Heart right ventricle (tissue), 16 donors: Measurements from ENCODE around the gene DNAH12. TPM values are rescaled to one million over a fixed set of nuclear protein-coding genes. Genes with fewer than 3 reads are reported as not detected.

Source experiments
- ATAC-seq, 8 donors: fragments of 200-7000 bp; cut with Tn5 transposase; one replicate each; pipeline ENCODE4 v1.9.1; 2020; ENCODE audit warnings: mild to moderate bottlenecking in 8 of 8, moderate library complexity in 8 of 8, moderate number of reproducible peaks in 1 of 8
- DNase-seq, 2 donors: peaks; one replicate each; pipeline ENCODE4 v3.0.0-alpha.2; 2020
- H3K27ac ChIP-seq, 10 donors: fragments of 200-600 bp; sonication (generic) in 2 of 10; one replicate each; pipeline versions ENCODE4 v1.5.0 to v1.8.0; 2020 to 2022; ENCODE audit warnings: mild to moderate bottlenecking in 3 of 10
- H3K27me3 ChIP-seq, 7 donors: fragments of 200-600 bp; one replicate each; pipeline ENCODE4 v1.8.0; 2021 to 2022; ENCODE audit warnings: mild to moderate bottlenecking in 2 of 7
- H3K36me3 ChIP-seq, 9 donors: fragments of 200-600 bp; sonication (generic) in 1 of 9; one replicate each; pipeline versions ENCODE4 v1.5.0 to v1.8.0; 2020 to 2022; ENCODE audit warnings: mild to moderate bottlenecking in 2 of 9
- H3K4me1 ChIP-seq, 9 donors: fragments of 200-600 bp; sonication (generic) in 1 of 9; one replicate each; pipeline versions ENCODE4 v1.5.0 to v1.8.0; 2020 to 2022; ENCODE audit warnings: mild to moderate bottlenecking in 4 of 9
- H3K4me3 ChIP-seq, 10 donors: fragments of 200-600 bp; sonication (generic) in 2 of 10; one replicate each; pipeline versions ENCODE4 v1.5.0 to v1.8.0; 2020 to 2022; ENCODE audit warnings: mild to moderate bottlenecking in 7 of 10, moderate library complexity in 2 of 10
- H3K9me3 ChIP-seq, 11 donors: fragments of 200-600 bp in 10 of 11; sonication (generic) in 2 of 11; one replicate each; pipeline versions ENCODE4 v1.5.0 to v1.8.0; 2013 to 2022; ENCODE audit warnings: mild to moderate bottlenecking in 2 of 11, control low read depth in 1 of 11, moderate library complexity in 1 of 11
- WGBS, 2 donors: extraction: QIAGEN DNeasy Blood & Tissue Kit; methylation state at CpG; one replicate each; pipeline ENCODE4 v1.1.7; 2013; ENCODE audit warnings: inconsistent platforms in 1 of 2; 5-methylcytosine and 5-hydroxymethylcytosine counted together
- intact Hi-C, 10 donors: fragments of 100-400 bp; cut with DNase I; formaldehyde crosslinking; loops; one replicate each; pipeline versions ENCODE4 v1.11.1 to v1.14.2; 2022
- polyA plus RNA-seq, 2 donors: library from polyadenylated mRNA; stranded (reverse); fragments of 200-250 nt; gene quantifications; one replicate each; pipeline ENCODE4 v1.2.3, GENCODE V29; 2013
- total RNA-seq, 10 donors: library from RNA; stranded (reverse); fragmentation: NEBNext Ultra II Directional in 3 of 10; extraction: Animal tissue kit (Norgen Biotek cat#: 25700) in 3 of 10; gene quantifications; one replicate each; pipeline versions ENCODE4 v1.2.1 to v1.2.4, GENCODE V29; 2021 to 2023
- TF ChIP-seq, protein P1 (sequence below), 9 donors: fragments of 200-600 bp; sonication (generic) in 2 of 9; IDR thresholded peaks; one replicate each; pipeline versions ENCODE4 v1.5.0 to v1.8.0; 2021 to 2022; ENCODE audit warnings: antibody characterized with exemption in 9 of 9, mild to moderate bottlenecking in 5 of 9, moderate library complexity in 1 of 9
- donor health status: Arrhythmogenic right ventricular cardiomyopathy.
- donor health status: ischemic (EF 13 %, LVEDD 7.1; RV severe dilation, severe dysfunction).
- donor health status: healthy with polysubstance abuse.
- donor health status: DM: no; HTN: yes; CAD: no.
- donor health status: DM: no; HTN: no; CAD: no.
- donor health status: ischemic (EF 25% LVEDD 6.9; RV normal size, moderate dysfunction).
- donor health status: ischemic (EF 25% LVEDD 5.7; RV mildly dilated, moderate dysfunction).
- donor health status: healthy.
- donor health status: DM: yes; HTN: yes; CAD: no.
- donor health status: Ischemic cardiomyopathy.
- donor health status: ischemic (EF 35%, LVEDD 5.7; RV mildly dilated, moderate dysfunction).
- donor health status: nonischemic (EF 11% LVEDD 7.7; RV severe dilation, severe dysfunction).
- donor health status: DM: yes; HTN: yes; CAD: no.
- donor health status: PGD.
- donor health status: ischemic (EF 29% LVEDD 5.4; RV normal size, mild dysfunction).
- donor health status: nonischemic (EF 23%, LVEDD 6.1; RV moderate dilation, normal function).

Gene DNAH12
- total and polyA plus RNA-seq, 12 donors = 0.01 to 0.44 (median 0.12) TPM; not detected in 4

- no peak for ATAC-seq
- DNase-seq = no peak
- Histone ChIP-seq H3K9me3 (peaks cover 0 to 7% (median 0%) of the 10 kb centered on the region in 11 donors), H3K4me1 (no peaks in the 10 kb centered on the region), H3K36me3 (no peaks in the 10 kb centered on the region), H3K27me3 (no peaks in the 10 kb centered on the region), H3K4me3 (no peak overlapping the region), H3K27ac (no peak overlapping the region)
- intact Hi-C loops = loop anchor here in 1 of 10 donors (10.0 kb wide), 1 partner anchor 463 kb away; no protein-coding TSS in a partner anchor
- WGBS, 2 donors = 82 to 83% methylated on average over 5 of the region's 5 CpGs
- TF ChIP-seq, protein P1, sequence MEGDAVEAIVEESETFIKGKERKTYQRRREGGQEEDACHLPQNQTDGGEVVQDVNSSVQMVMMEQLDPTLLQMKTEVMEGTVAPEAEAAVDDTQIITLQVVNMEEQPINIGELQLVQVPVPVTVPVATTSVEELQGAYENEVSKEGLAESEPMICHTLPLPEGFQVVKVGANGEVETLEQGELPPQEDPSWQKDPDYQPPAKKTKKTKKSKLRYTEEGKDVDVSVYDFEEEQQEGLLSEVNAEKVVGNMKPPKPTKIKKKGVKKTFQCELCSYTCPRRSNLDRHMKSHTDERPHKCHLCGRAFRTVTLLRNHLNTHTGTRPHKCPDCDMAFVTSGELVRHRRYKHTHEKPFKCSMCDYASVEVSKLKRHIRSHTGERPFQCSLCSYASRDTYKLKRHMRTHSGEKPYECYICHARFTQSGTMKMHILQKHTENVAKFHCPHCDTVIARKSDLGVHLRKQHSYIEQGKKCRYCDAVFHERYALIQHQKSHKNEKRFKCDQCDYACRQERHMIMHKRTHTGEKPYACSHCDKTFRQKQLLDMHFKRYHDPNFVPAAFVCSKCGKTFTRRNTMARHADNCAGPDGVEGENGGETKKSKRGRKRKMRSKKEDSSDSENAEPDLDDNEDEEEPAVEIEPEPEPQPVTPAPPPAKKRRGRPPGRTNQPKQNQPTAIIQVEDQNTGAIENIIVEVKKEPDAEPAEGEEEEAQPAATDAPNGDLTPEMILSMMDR (IDR thresholded peaks at IDR 0.05) = no peak
These were observed 152.4 kb downstream of the DNAH12 start for GRCh38 chr3:57391767-57392166.

- Histone ChIP-seq H3K27me3 (no peaks in the 10 kb centered on the region), H3K9me3 (peaks cover 0 to 7% (median 0%) of the 10 kb centered on the region in 11 donors), H3K27ac (no peak overlapping the region), H3K36me3 (no peaks in the 10 kb centered on the region), H3K4me3 (no peak overlapping the region), H3K4me1 (no peaks in the 10 kb centered on the region)
- intact Hi-C loops = no loop called here
- WGBS, 2 donors = 89 to 90% methylated on average over 2 of the region's 2 CpGs
- TF ChIP-seq, protein P1 (IDR thresholded peaks at IDR 0.05) = no peak
- ATAC-seq (no peak), DNase-seq (no peak)
These were observed 154.9 kb downstream of the DNAH12 start for GRCh38 chr3:57389271-57389670.

DNA sequence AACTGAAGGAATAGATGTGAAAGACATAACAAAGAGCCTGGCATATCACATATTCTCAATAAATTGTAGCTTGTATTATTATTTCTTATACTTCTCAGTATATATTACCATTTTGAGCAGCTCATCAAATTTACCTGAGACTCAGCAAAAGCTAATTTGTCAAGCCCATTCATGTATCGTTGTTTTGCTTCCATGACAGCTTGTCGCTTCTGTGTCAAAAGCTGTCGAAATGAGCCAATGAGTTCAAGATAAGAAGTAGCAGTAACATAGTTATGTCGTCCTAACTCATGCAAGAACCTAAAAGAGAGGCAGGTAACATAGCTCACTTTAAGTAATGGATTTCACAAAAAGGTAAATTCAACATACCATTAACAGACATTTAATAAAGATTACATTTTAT lies 157.8 kb downstream of the DNAH12 start:
- TF ChIP-seq, protein P1 (IDR thresholded peaks at IDR 0.05) = no peak
- Histone ChIP-seq H3K27ac (no peak overlapping the region), H3K27me3 (peaks cover 0 to 3% (median 0%) of the 10 kb centered on the region in 7 donors), H3K9me3 (peaks cover 0 to 7% (median 0%) of the 10 kb centered on the region in 11 donors), H3K4me3 (no peak overlapping the region), H3K36me3 (no peaks in the 10 kb centered on the region), H3K4me1 (no peaks in the 10 kb centered on the region)
- no peak for ATAC-seq
- 46 to 48% methylated on average over 4 of the region's 4 CpGs for WGBS, 2 donors
- intact Hi-C loops = no loop called here
- no peak for DNase-seq

- Histone ChIP-seq H3K36me3 (no peaks in the 10 kb centered on the region), H3K27ac (no peak overlapping the region), H3K4me3 (no peak overlapping the region), H3K27me3 (peaks cover 0 to 3% (median 0%) of the 10 kb centered on the region in 7 donors), H3K9me3 (peaks cover 0 to 1% (median 0%) of the 10 kb centered on the region in 11 donors), H3K4me1 (no peaks in the 10 kb centered on the region)
- DNase-seq = no peak
- intact Hi-C loops = no loop called here
- 57 to 61% methylated on average over 5 of the region's 5 CpGs for WGBS, 2 donors
- no peak for ATAC-seq
- TF ChIP-seq, protein P1 (IDR thresholded peaks at IDR 0.05) = no peak
These were observed 158.6 kb downstream of the DNAH12 start for GRCh38 chr3:57385498-57385897.
